Smooth muscle cell (in vitro differentiated cells): Measurements from ENCODE around the gene SH2D1B. TPM values are rescaled to one million over a fixed set of nuclear protein-coding genes. Genes with fewer than 3 reads are reported as not detected.

Source experiments
- DNase-seq: peaks from one replicate; lab custom pipeline; 2025; ENCODE audit not compliant: unreplicated experiment; lab: John Stamatoyannopoulos, UW
- H2AFZ ChIP-seq: fragments of 200-600 bp; sonication (generic); 2 replicates; pipeline ENCODE4 v1.6.0; 2016; ENCODE audit warnings: antibody characterized with exemption, low read depth, mild to moderate bottlenecking
- H3F3A ChIP-seq: fragments of 200-600 bp; sonication (generic); 2 replicates; pipeline ENCODE4 v1.6.0; 2017; ENCODE audit warnings: antibody characterized with exemption, low read depth
- H3K27ac ChIP-seq: fragments of 200-600 bp; sonication (generic); 2 replicates; pipeline ENCODE4 v1.5.1; 2016; ENCODE audit warnings: low read depth, mild to moderate bottlenecking
- H3K27me3 ChIP-seq: fragments of 200-600 bp; sonication (generic); 2 replicates; pipeline ENCODE4 v1.6.1; 2016; ENCODE audit warnings: low read depth, mild to moderate bottlenecking
- H3K36me3 ChIP-seq: fragments of 200-600 bp; sonication (generic); 2 replicates; pipeline ENCODE4 v1.5.1; 2016; ENCODE audit warnings: low read depth
- H3K4me1 ChIP-seq: fragments of 200-600 bp; sonication (generic); 2 replicates; pipeline ENCODE4 v1.5.1; 2016; ENCODE audit warnings: low read depth
- H3K4me2 ChIP-seq: fragments of 200-600 bp; sonication (generic); 2 replicates; pipeline ENCODE4 v1.6.0; 2016; ENCODE audit warnings: mild to moderate bottlenecking
- H3K4me3 ChIP-seq: fragments of 200-600 bp; sonication (generic); 2 replicates; pipeline ENCODE4 v1.5.1; 2016; ENCODE audit warnings: mild to moderate bottlenecking
- H3K79me2 ChIP-seq: fragments of 200-600 bp; sonication (generic); 2 replicates; pipeline ENCODE4 v1.6.0; 2016; ENCODE audit warnings: low read depth, mild to moderate bottlenecking
- H3K9ac ChIP-seq: fragments of 200-600 bp; sonication (generic); 2 replicates; pipeline ENCODE4 v1.6.0; 2016; ENCODE audit warnings: low read depth
- H3K9me3 ChIP-seq: fragments of 200-600 bp; sonication (generic); replicated peaks from 2 replicates; pipeline ENCODE4 v1.5.1; 2016; ENCODE audit warnings: low read depth
- H4K20me1 ChIP-seq: fragments of 200-600 bp; sonication (generic); 2 replicates; pipeline ENCODE4 v1.6.0; 2016; ENCODE audit warnings: low read depth
- WGBS: methylation state at CpG from one replicate; pipeline ENCODE4 v1.1.7; 2016; ENCODE audit warnings: low lambda C conversion rate; 5-methylcytosine and 5-hydroxymethylcytosine counted together
- polyA plus RNA-seq: library from polyadenylated mRNA; unstranded; fragments of >200 nt; fragmentation: Nextera tagmentation; extraction: Ambion mirVana; gene quantifications from 2 replicates; pipeline ENCODE4 v1.2.1, GENCODE V29; 2016
- total RNA-seq: library from RNA; depleted of rRNA; stranded (reverse); fragments of >200 nt; gene quantifications from 2 replicates; pipeline ENCODE4 v1.2.3, GENCODE V29; 2014
- TF ChIP-seq, protein P1 (sequence below): fragments of 200-600 bp; sonication (generic); IDR thresholded peaks from 2 replicates; pipeline ENCODE4 v1.5.1; 2017; ENCODE audit warnings: borderline replicate concordance, mild to moderate bottlenecking, antibody characterized with exemption; ENCODE audit not compliant: insufficient read depth, poor library complexity, severe bottlenecking

Gene SH2D1B
- total and polyA plus RNA-seq, 2 experiments from 2014 or later: not detected

DNA sequence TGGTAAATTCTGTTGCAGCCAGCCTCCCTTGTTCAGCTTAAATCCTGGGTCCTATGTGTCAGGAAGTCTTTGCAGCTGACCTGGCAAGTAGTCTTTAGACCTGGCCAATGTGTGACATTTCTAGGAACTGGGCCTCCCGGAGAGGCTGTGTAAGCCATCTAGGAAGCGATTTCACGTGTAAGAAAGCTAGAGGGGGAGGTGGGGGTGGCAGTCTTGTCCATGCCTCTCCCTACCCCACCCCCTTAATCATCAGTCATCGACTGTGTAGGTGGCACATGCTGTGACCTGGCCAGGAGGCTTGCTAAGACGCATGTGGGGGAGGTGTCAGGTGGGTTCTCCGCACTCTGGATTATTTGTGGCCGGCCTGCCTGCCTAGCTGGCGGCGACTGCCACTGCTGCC is 22.0 kb downstream of the SH2D1B start:
- H3K4me2 ChIP-seq: no peak overlapping the region
- no peak for DNase-seq
- 83% methylated on average over 9 of the region's 9 CpGs for WGBS
- no peaks in the 10 kb centered on the region for H4K20me1 ChIP-seq
- H2AFZ ChIP-seq: no peak overlapping the region
- no peaks in the 10 kb centered on the region for H3K27me3 ChIP-seq
- no peak overlapping the region for H3K27ac ChIP-seq
- H3F3A ChIP-seq: no peaks in the 10 kb centered on the region
- H3K9me3 ChIP-seq: no peaks in the 10 kb centered on the region
- peaks cover 41% of the 10 kb centered on the region for H3K4me1 ChIP-seq
- no peak overlapping the region for H3K4me3 ChIP-seq
- no peak overlapping the region for H3K9ac ChIP-seq
- TF ChIP-seq, protein P1, sequence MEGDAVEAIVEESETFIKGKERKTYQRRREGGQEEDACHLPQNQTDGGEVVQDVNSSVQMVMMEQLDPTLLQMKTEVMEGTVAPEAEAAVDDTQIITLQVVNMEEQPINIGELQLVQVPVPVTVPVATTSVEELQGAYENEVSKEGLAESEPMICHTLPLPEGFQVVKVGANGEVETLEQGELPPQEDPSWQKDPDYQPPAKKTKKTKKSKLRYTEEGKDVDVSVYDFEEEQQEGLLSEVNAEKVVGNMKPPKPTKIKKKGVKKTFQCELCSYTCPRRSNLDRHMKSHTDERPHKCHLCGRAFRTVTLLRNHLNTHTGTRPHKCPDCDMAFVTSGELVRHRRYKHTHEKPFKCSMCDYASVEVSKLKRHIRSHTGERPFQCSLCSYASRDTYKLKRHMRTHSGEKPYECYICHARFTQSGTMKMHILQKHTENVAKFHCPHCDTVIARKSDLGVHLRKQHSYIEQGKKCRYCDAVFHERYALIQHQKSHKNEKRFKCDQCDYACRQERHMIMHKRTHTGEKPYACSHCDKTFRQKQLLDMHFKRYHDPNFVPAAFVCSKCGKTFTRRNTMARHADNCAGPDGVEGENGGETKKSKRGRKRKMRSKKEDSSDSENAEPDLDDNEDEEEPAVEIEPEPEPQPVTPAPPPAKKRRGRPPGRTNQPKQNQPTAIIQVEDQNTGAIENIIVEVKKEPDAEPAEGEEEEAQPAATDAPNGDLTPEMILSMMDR: no peak
- no peaks in the 10 kb centered on the region for H3K79me2 ChIP-seq
- H3K36me3 ChIP-seq: no peaks in the 10 kb centered on the region

DNA sequence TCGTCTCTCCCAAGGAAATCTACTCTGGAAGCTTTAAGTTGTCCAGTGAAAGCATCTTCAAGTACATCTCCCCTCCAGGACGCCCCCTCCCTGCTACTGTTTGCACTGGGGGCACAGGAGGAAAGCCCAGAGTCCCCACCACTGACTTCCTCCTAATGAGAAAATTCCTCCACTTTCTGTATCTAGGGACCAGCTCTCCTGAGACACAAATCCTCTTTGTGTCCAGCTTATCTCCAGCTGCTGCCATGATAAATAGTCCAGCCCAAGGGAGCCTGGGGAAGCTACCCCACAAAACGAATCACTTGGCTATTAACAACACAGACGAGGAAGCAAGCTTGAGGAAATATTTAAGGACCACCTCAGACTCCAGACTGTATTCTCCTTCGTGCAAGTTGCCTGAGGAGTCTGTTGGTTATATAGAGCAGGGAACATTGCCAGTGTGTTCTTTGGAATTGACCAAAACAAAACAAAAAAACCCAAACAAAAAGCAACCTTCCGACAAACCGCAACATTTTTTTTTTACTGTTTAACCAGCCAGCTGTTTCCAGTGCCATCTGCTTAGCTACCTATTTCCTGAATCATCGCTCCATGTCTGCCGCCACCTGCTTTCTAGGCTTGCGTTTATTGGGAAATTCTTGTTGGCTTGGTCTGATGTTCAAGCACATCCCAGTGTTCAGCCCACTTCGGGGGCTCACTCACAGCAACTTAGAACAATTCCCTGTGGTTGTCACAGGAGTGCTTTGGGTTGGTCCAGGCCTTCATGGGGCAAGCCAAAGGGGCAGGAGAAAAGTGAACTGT is 22.7 kb downstream of the SH2D1B start:
- Histone ChIP-seq H3K27ac (no peak overlapping the region), H3K4me1 (peaks cover 41% of the 10 kb centered on the region), H3K9ac (no peak overlapping the region), H3K79me2 (no peaks in the 10 kb centered on the region), H3F3A (no peaks in the 10 kb centered on the region), H3K36me3 (no peaks in the 10 kb centered on the region), H4K20me1 (no peaks in the 10 kb centered on the region), H3K4me3 (no peak overlapping the region), H2AFZ (no peak overlapping the region), H3K4me2 (no peak overlapping the region), H3K9me3 (no peaks in the 10 kb centered on the region), H3K27me3 (no peaks in the 10 kb centered on the region)
- TF ChIP-seq, protein P1: no peak
- 61% methylated on average over 11 of the region's 11 CpGs for WGBS
- no peak for DNase-seq

DNA sequence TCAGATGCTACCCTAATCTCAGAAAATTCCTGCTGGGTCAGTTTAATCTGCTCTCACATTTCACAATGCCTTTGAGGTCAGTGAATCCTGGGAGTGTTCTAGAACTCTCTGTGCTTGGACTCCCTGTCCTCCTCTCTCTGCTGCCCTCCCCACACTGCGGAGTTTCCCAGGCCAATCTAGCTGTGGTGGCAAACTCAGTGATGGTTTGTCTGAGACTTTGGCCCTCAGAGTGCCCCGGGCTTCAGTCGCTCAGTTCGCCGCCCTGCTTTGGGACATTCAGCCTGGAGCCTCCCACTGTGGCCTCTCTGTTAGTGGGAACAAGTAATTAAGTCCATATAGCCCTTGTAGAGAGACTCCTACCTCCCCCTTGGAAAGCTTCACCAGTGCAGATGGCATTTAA is 23.3 kb downstream of the SH2D1B start:
- H3K4me2 ChIP-seq: no peak overlapping the region
- no peak for DNase-seq
- H3K4me3 ChIP-seq: no peak overlapping the region
- no peaks in the 10 kb centered on the region for H3K36me3 ChIP-seq
- TF ChIP-seq, protein P1: no peak
- no peak overlapping the region for H2AFZ ChIP-seq
- H3K4me1 ChIP-seq: peaks cover 41% of the 10 kb centered on the region
- H4K20me1 ChIP-seq: no peaks in the 10 kb centered on the region
- H3K9me3 ChIP-seq: no peaks in the 10 kb centered on the region
- 95% methylated on average over 5 of the region's 5 CpGs for WGBS
- no peaks in the 10 kb centered on the region for H3F3A ChIP-seq
- no peak overlapping the region for H3K27ac ChIP-seq
- no peak overlapping the region for H3K9ac ChIP-seq
- no peaks in the 10 kb centered on the region for H3K27me3 ChIP-seq
- H3K79me2 ChIP-seq: no peaks in the 10 kb centered on the region

DNA sequence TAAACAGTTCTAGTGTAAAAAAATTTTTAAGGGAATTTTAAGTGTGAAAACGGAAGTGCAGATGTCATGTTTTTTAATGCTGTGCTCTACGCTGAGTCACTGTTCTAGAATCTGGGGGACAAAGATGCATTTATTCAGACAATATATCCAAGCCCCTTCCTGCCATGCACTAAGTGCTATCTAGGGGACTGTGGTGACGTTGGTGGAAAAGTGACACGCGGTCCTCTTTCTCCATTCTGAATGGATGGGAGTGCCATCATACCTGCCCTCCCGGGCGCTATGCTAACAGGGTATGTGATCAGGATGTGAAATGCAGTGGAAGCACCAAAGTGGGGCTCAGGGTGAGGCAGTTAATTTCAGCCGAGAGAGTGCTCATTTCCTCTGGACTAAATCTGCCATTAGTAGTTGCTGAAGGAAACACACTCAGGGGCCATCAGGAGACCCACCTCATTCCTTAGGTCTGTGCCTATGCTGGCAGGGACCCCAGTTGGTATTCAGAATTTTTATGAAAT is 23.8 kb downstream of the SH2D1B start:
- no peaks in the 10 kb centered on the region for H3F3A ChIP-seq
- H4K20me1 ChIP-seq: no peaks in the 10 kb centered on the region
- no peaks in the 10 kb centered on the region for H3K27me3 ChIP-seq
- no peaks in the 10 kb centered on the region for H3K36me3 ChIP-seq
- H3K79me2 ChIP-seq: no peaks in the 10 kb centered on the region
- H3K9ac ChIP-seq: no peak overlapping the region
- no peak overlapping the region for H3K4me3 ChIP-seq
- H3K4me1 ChIP-seq: peaks cover 41% of the 10 kb centered on the region
- H3K9me3 ChIP-seq: no peaks in the 10 kb centered on the region
- no peak for DNase-seq
- no peak overlapping the region for H3K4me2 ChIP-seq
- TF ChIP-seq, protein P1: no peak
- no peak overlapping the region for H2AFZ ChIP-seq
- H3K27ac ChIP-seq: no peak overlapping the region
- 93% methylated on average over 8 of the region's 8 CpGs for WGBS
